ENCODE measurements around the gene POLR1F.

DNA sequence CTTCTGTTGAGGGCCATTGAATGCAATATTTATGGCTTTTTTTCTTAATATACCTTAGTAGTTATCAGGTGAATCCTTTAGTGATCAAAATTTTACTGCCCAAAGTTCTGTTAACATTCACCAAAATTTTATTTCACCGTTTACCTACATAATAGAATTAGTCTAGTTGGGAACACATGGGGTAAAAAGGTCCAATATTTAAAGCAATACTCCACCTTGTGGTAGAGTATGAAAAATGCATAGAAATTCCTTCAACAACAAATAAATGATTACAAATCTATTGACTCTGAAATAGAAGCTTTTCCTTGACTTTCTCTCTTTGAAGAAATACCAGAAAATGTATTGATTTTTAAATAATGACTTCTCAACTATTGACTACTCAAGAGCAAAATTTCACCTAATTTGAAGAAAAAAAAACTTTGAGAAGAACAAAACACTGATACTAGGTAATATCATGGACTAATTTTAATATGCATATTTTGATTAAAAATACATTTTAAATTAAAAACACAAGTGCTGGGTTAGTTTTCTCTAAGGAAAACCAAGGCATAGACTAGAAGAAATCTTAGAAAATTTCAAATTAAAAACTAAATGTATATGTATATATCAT, 43.3 kb downstream of the POLR1F start:
- TF ChIP-seq YY1 (IDR thresholded peaks at IDR 0.05; ENCODE audit: extremely low read depth, insufficient replicate concordance, low read depth, low read length), result no peak
- no peak for TF ChIP-seq POLR2A (IDR thresholded peaks at IDR 0.05; ENCODE audit: borderline replicate concordance, extremely low read depth, insufficient read depth, insufficient read length)
- TF ChIP-seq CTCF (IDR thresholded peaks at IDR 0.05 in 2 of 3, conservative IDR thresholded peaks at IDR 0.05 in 1 of 3; ENCODE audit: borderline replicate concordance in 1 of 3, insufficient read depth in 1 of 3, low read depth in 2 of 3, low read length in 2 of 3), result peak; percentile 33 to 69 (median 42); a peak in 4 of 6 replicates
- TF ChIP-seq ZNF274 (IDR thresholded peaks at IDR 0.05; ENCODE audit: low read depth, low read length), result no peak
- TF ChIP-seq SP1 (IDR thresholded peaks at IDR 0.05; ENCODE audit: low read depth), result no peak
- TF ChIP-seq POLR2AphosphoS5 (IDR thresholded peaks at IDR 0.05; ENCODE audit: low read depth, low read length), result no peak
- no peak for TF ChIP-seq EZH2 (IDR thresholded peaks at IDR 0.05)
- TF ChIP-seq RAD21 (IDR thresholded peaks at IDR 0.05; ENCODE audit: low read depth), result peak; percentile 69
- no peak for TF ChIP-seq JUND (IDR thresholded peaks at IDR 0.05)
- TF ChIP-seq ZBTB33 (IDR thresholded peaks at IDR 0.05; ENCODE audit: extremely low read depth, insufficient replicate concordance, low read length), result no peak
- TF ChIP-seq, protein P1, sequence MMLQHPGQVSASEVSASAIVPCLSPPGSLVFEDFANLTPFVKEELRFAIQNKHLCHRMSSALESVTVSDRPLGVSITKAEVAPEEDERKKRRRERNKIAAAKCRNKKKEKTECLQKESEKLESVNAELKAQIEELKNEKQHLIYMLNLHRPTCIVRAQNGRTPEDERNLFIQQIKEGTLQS (IDR thresholded peaks at IDR 0.05), result no peak
- TF ChIP-seq EZH2phosphoT487 (IDR thresholded peaks at IDR 0.05; ENCODE audit: borderline replicate concordance), result no peak
